Smooth muscle cell (in vitro differentiated cells): ENCODE results near the gene CGB3. TPM values are rescaled to one million over a fixed set of nuclear protein-coding genes. Genes with fewer than 3 reads are reported as not detected.

Experiments
- DNase-seq: peaks from one replicate; lab custom pipeline; 2025; ENCODE audit not compliant: unreplicated experiment; lab: John Stamatoyannopoulos, UW
- H2AFZ ChIP-seq: fragments of 200-600 bp; sonication (generic); 2 replicates; pipeline ENCODE4 v1.6.0; 2016; ENCODE audit warnings: antibody characterized with exemption, low read depth, mild to moderate bottlenecking
- H3F3A ChIP-seq: fragments of 200-600 bp; sonication (generic); 2 replicates; pipeline ENCODE4 v1.6.0; 2017; ENCODE audit warnings: antibody characterized with exemption, low read depth
- H3K27ac ChIP-seq: fragments of 200-600 bp; sonication (generic); 2 replicates; pipeline ENCODE4 v1.5.1; 2016; ENCODE audit warnings: low read depth, mild to moderate bottlenecking
- H3K27me3 ChIP-seq: fragments of 200-600 bp; sonication (generic); 2 replicates; pipeline ENCODE4 v1.6.1; 2016; ENCODE audit warnings: low read depth, mild to moderate bottlenecking
- H3K36me3 ChIP-seq: fragments of 200-600 bp; sonication (generic); 2 replicates; pipeline ENCODE4 v1.5.1; 2016; ENCODE audit warnings: low read depth
- H3K4me1 ChIP-seq: fragments of 200-600 bp; sonication (generic); 2 replicates; pipeline ENCODE4 v1.5.1; 2016; ENCODE audit warnings: low read depth
- H3K4me2 ChIP-seq: fragments of 200-600 bp; sonication (generic); 2 replicates; pipeline ENCODE4 v1.6.0; 2016; ENCODE audit warnings: mild to moderate bottlenecking
- H3K4me3 ChIP-seq: fragments of 200-600 bp; sonication (generic); 2 replicates; pipeline ENCODE4 v1.5.1; 2016; ENCODE audit warnings: mild to moderate bottlenecking
- H3K79me2 ChIP-seq: fragments of 200-600 bp; sonication (generic); 2 replicates; pipeline ENCODE4 v1.6.0; 2016; ENCODE audit warnings: low read depth, mild to moderate bottlenecking
- H3K9ac ChIP-seq: fragments of 200-600 bp; sonication (generic); 2 replicates; pipeline ENCODE4 v1.6.0; 2016; ENCODE audit warnings: low read depth
- H3K9me3 ChIP-seq: fragments of 200-600 bp; sonication (generic); replicated peaks from 2 replicates; pipeline ENCODE4 v1.5.1; 2016; ENCODE audit warnings: low read depth
- H4K20me1 ChIP-seq: fragments of 200-600 bp; sonication (generic); 2 replicates; pipeline ENCODE4 v1.6.0; 2016; ENCODE audit warnings: low read depth
- CTCF ChIP-seq: fragments of 200-600 bp; sonication (generic); IDR thresholded peaks from 2 replicates; pipeline ENCODE4 v1.5.1; 2017; ENCODE audit warnings: borderline replicate concordance, mild to moderate bottlenecking, antibody characterized with exemption; ENCODE audit not compliant: insufficient read depth, poor library complexity, severe bottlenecking
- WGBS: methylation state at CpG from one replicate; pipeline ENCODE4 v1.1.7; 2016; ENCODE audit warnings: low lambda C conversion rate; 5-methylcytosine and 5-hydroxymethylcytosine counted together
- polyA plus RNA-seq: library from polyadenylated mRNA; unstranded; fragments of >200 nt; fragmentation: Nextera tagmentation; extraction: Ambion mirVana; gene quantifications from 2 replicates; pipeline ENCODE4 v1.2.1, GENCODE V29; 2016
- total RNA-seq: library from RNA; depleted of rRNA; stranded (reverse); fragments of >200 nt; gene quantifications from 2 replicates; pipeline ENCODE4 v1.2.3, GENCODE V29; 2014

CGB3 gene
- total and polyA plus RNA-seq, 2 experiments from 2014 or later: 0.45 TPM; not detected in 1

- TF ChIP-seq CTCF: no peak
- Histone ChIP-seq H3K36me3 (no peaks in the 10 kb centered on the region), H2AFZ (no peak overlapping the region), H3K27me3 (no peaks in the 10 kb centered on the region), H3K27ac (no peak overlapping the region), H3K4me1 (peaks cover 10% of the 10 kb centered on the region), H3K79me2 (peaks cover 37% of the 10 kb centered on the region), H3K9me3 (no peaks in the 10 kb centered on the region), H3K4me2 (no peak overlapping the region), H3F3A (no peaks in the 10 kb centered on the region), H4K20me1 (peaks cover 49% of the 10 kb centered on the region), H3K4me3 (no peak overlapping the region), H3K9ac (no peak overlapping the region)
- 97% methylated on average over 7 of the region's 7 CpGs for WGBS
- DNase-seq: no peak
Observed at GRCh38 chr19:48988286-48988685, 35.8 kb downstream of the CGB3 start.

- Histone ChIP-seq H3K4me3 (no peak overlapping the region), H3K4me2 (no peak overlapping the region), H3K79me2 (peaks cover 30% of the 10 kb centered on the region), H3K36me3 (no peaks in the 10 kb centered on the region), H4K20me1 (peaks cover 49% of the 10 kb centered on the region), H3K27ac (no peak overlapping the region), H3K4me1 (peaks cover 10% of the 10 kb centered on the region), H3F3A (no peaks in the 10 kb centered on the region), H3K9me3 (no peaks in the 10 kb centered on the region), H3K9ac (no peak overlapping the region), H2AFZ (no peak overlapping the region), H3K27me3 (no peaks in the 10 kb centered on the region)
- no peak for DNase-seq
- no peak for TF ChIP-seq CTCF
- 92% methylated on average over 6 of the region's 7 CpGs for WGBS
Observed at GRCh38 chr19:48987323-48987722, 36.8 kb downstream of the CGB3 start.

GRCh38 chr19:48986211-48986610, 37.9 kb downstream of the CGB3 start:
- 93% methylated on average over 2 of the region's 3 CpGs for WGBS
- Histone ChIP-seq H3K4me3 (no peak overlapping the region), H2AFZ (no peak overlapping the region), H3K27ac (no peak overlapping the region), H3K9ac (no peak overlapping the region), H3K4me1 (peaks cover 2% of the 10 kb centered on the region), H3K9me3 (no peaks in the 10 kb centered on the region), H3K27me3 (no peaks in the 10 kb centered on the region), H3K79me2 (peaks cover 19% of the 10 kb centered on the region), H3K36me3 (no peaks in the 10 kb centered on the region), H3F3A (no peaks in the 10 kb centered on the region), H3K4me2 (no peak overlapping the region), H4K20me1 (peaks cover 40% of the 10 kb centered on the region)
- DNase-seq: no peak
- TF ChIP-seq CTCF: no peak

- DNase-seq: no peak
- H3K4me2 ChIP-seq: no peak overlapping the region
- H3K27ac ChIP-seq: no peak overlapping the region
- no peak overlapping the region for H3K4me3 ChIP-seq
- H2AFZ ChIP-seq: no peak overlapping the region
- peaks cover 35% of the 10 kb centered on the region for H4K20me1 ChIP-seq
- no peaks in the 10 kb centered on the region for H3K27me3 ChIP-seq
- H3K9ac ChIP-seq: no peak overlapping the region
- WGBS: 99% methylated on average over 13 of the region's 13 CpGs
- H3K4me1 ChIP-seq: no peaks in the 10 kb centered on the region
- H3K36me3 ChIP-seq: no peaks in the 10 kb centered on the region
- TF ChIP-seq CTCF: no peak
- peaks cover 15% of the 10 kb centered on the region for H3K79me2 ChIP-seq
- no peaks in the 10 kb centered on the region for H3F3A ChIP-seq
- H3K9me3 ChIP-seq: no peaks in the 10 kb centered on the region
Observed at GRCh38 chr19:48985711-48986110, 38.4 kb downstream of the CGB3 start.
